K562 (cell line): Measurements from ENCODE around the gene ARV1. TPM values are rescaled to one million over a fixed set of nuclear protein-coding genes. Genes with fewer than 3 reads are reported as not detected.

Experiments used
- ATAC-seq: fragments of 200-7000 bp; cut with Tn5 transposase; 3 replicates; pipeline ENCODE4 v1.9.1; 2020; ENCODE audit warnings: moderate library complexity
- BruUV-seq: library from RNA; stranded (reverse); fragments of 400-500 nt; replicated peaks from 2 replicates; lab custom pipeline; 2021; lab: Mats Ljungman, UMichigan
- CTCF ChIA-PET: fragments of 300-600 bp; formaldehyde crosslinking; extraction: SDS; loops from one replicate; lab custom pipeline; 2021; ENCODE audit warnings: low intra/inter-chr PET ratio; lab: Yijun Ruan, JAX
- POLR2A ChIA-PET: fragments of 300-600, 350-650 bp; sonication (Branson Sonifier 250); formaldehyde crosslinking; extraction: SDS; loops from one replicate; lab custom pipeline; 2021; ENCODE audit warnings: antibody characterized with exemption, inconsistent platforms; lab: Yijun Ruan, JAX
- DNase-seq, 4 experiments: peaks; one replicate each; pipeline versions ENCODE4 v3.0.0 to v3.0.0-alpha.2; 2011 to 2018; ENCODE audit warnings: low spot score in 3 of 4, mixed read lengths in 3 of 4; ENCODE audit errors: extremely low read depth in 1 of 4
- FAIRE-seq: peaks from 2 replicates; lab custom pipeline; 2011; peaks lifted over from hg19 to GRCh38; lab: Jason Lieb, UNC
- H2AFZ ChIP-seq: 2 replicates; pipeline ENCODE4 v1.6.0; 2011; ENCODE audit warnings: low read depth, low read length, control low read depth, inconsistent platforms
- H3K27ac ChIP-seq: fragments of 200-600 bp; 3 replicates; pipeline ENCODE4 v1.8.0; 2011; ENCODE audit warnings: low read depth, mild to moderate bottlenecking, control low read depth, inconsistent platforms, low read length, moderate library complexity, mixed read lengths; ENCODE audit errors: extremely low read depth
- H3K27me3 ChIP-seq, 2 experiments: fragments of 300-600 bp in 1 of 2; 2 replicates in 1 of 2; 3 replicates in 1 of 2; pipeline versions ENCODE4 v1.6.0 to v1.8.0; 2011; ENCODE audit warnings: inconsistent platforms in 2 of 2, low read length in 2 of 2, mild to moderate bottlenecking in 1 of 2, mixed read lengths in 1 of 2, moderate library complexity in 1 of 2; ENCODE audit not compliant: control insufficient read depth in 2 of 2, insufficient read depth in 2 of 2
- H3K36me3 ChIP-seq: fragments of 300-600 bp; 3 replicates; pipeline ENCODE4 v1.8.0; 2011; ENCODE audit warnings: mild to moderate bottlenecking, low read length, inconsistent platforms; ENCODE audit not compliant: control insufficient read depth, insufficient read depth
- H3K4me1 ChIP-seq, 2 experiments: fragments of 200-600 bp in 1 of 2; replicated peaks in 1 of 2; 2 replicates in 1 of 2; 3 replicates in 1 of 2; pipeline versions ENCODE4 v1.5.1 to v1.8.0; 2011; ENCODE audit warnings: inconsistent platforms in 2 of 2, low read length in 2 of 2, mild to moderate bottlenecking in 1 of 2, mixed read lengths in 1 of 2, moderate library complexity in 1 of 2; ENCODE audit not compliant: control insufficient read depth in 2 of 2, insufficient read depth in 2 of 2
- H3K4me2 ChIP-seq: 2 replicates; pipeline ENCODE4 v1.6.1; 2011; ENCODE audit warnings: low read length, control low read depth, inconsistent platforms, mixed read lengths; ENCODE audit not compliant: insufficient read depth
- H3K4me3 ChIP-seq: fragments of 200-600 bp; sonication (generic), shearing (Covaris generic); 2 replicates; pipeline ENCODE4 v1.5.1; 2016; ENCODE audit warnings: control low read depth, inconsistent platforms
- H3K79me2 ChIP-seq: fragments of 200-600 bp; 3 replicates; pipeline ENCODE4 v1.8.0; 2011; ENCODE audit warnings: low read length, inconsistent platforms; ENCODE audit not compliant: control insufficient read depth, insufficient read depth
- H3K9ac ChIP-seq, 2 experiments: 2 replicates each; pipeline versions ENCODE4 v1.6.0 to v1.6.1; 2011; ENCODE audit warnings: low read depth in 2 of 2, low read length in 2 of 2, control low read depth in 1 of 2, inconsistent platforms in 1 of 2, mild to moderate bottlenecking in 1 of 2, mixed read lengths in 1 of 2; ENCODE audit not compliant: insufficient read depth in 1 of 2
- H3K9me1 ChIP-seq: one replicate; pipeline ENCODE4 v1.6.0; 2011; ENCODE audit warnings: inconsistent platforms, mild to moderate bottlenecking, low read length, moderate library complexity; ENCODE audit not compliant: control insufficient read depth, insufficient read depth
- H3K9me3 ChIP-seq: replicated peaks from 2 replicates; pipeline ENCODE4 v1.5.1; 2011; ENCODE audit warnings: low read depth, low read length, inconsistent platforms; ENCODE audit not compliant: control insufficient read depth, insufficient read depth
- H4K20me1 ChIP-seq: replicated peaks from 2 replicates; pipeline ENCODE4 v1.6.1; 2011; ENCODE audit warnings: low read length, inconsistent platforms, mixed read lengths; ENCODE audit not compliant: control insufficient read depth, insufficient read depth
- ARID3A ChIP-seq: IDR thresholded peaks from 2 replicates; pipeline ENCODE4 v1.6.1; 2012; ENCODE audit warnings: low read depth, low read length, improper control_type of control experiment, borderline replicate concordance
- EP300 ChIP-seq: IDR thresholded peaks from 2 replicates; pipeline ENCODE4 v1.6.1; 2012; ENCODE audit warnings: low read length, improper control_type of control experiment
- MEIS2 ChIP-seq: fragments of 450-650 bp; IDR thresholded peaks from 2 replicates; pipeline ENCODE4 v1.6.1; 2014; ENCODE audit warnings: mild to moderate bottlenecking; ENCODE audit not compliant: partially characterized antibody
- PKNOX1 ChIP-seq: fragments of 450-650 bp; IDR thresholded peaks from 2 replicates; pipeline ENCODE4 v1.6.1; 2016
- ZFP1 ChIP-seq: fragments of 450-650 bp; formaldehyde crosslinking; IDR thresholded peaks from 2 replicates; pipeline ENCODE4 v1.4.0; 2020; ENCODE audit warnings: mild to moderate bottlenecking, mixed read lengths
- ZNF398 ChIP-seq: fragments of 250-450 bp; sonication (Bioruptor Pico); IDR thresholded peaks from 2 replicates; pipeline ENCODE4 v1.8.0; 2021; ENCODE audit warnings: moderate library complexity, mild to moderate bottlenecking, inconsistent platforms
- WGBS: fragments of 100-300 bp; shearing (Covaris generic); methylation state at CpG from one replicate; pipeline ENCODE4 v1.1.6; 2016; ENCODE audit warnings: low coverage, mixed read lengths; ENCODE audit not compliant: insufficient coverage; ENCODE audit errors: missing lambda C conversion rate; 5-methylcytosine and 5-hydroxymethylcytosine counted together
- in situ Hi-C: fragments of 300-500 bp; cut with MboI; formaldehyde crosslinking; loops from 4 replicates; pipeline ENCODE4 v1.15.0; 2018; ENCODE audit warnings: inconsistent platforms, mixed read lengths
- intact Hi-C: fragments of 100-400 bp; cut with micrococcal nuclease; formaldehyde crosslinking; loops from 2 replicates; pipeline ENCODE4 v1.14.2; 2022
- polyA plus RNA-seq, 8 experiments: library from polyadenylated mRNA; depleted of rRNA in 4 of 8; stranded (reverse) in 5 of 8; unstranded in 3 of 8; fragments of >200 nt; fragmentation: Nextera tagmentation in 2 of 8; fragmentation: Illumina TruSeq in 1 of 8; extraction: Ambion mirVana in 2 of 8; extraction: Trizol in 1 of 8; gene quantifications; 2 replicates each; pipeline versions ENCODE4 v1.2.1 to v1.2.3, GENCODE V29; 2011 to 2014; ENCODE audit warnings: inconsistent platforms in 1 of 8, missing spikeins in 1 of 8
- total RNA-seq, 7 experiments: library from RNA; depleted of rRNA in 6 of 7; stranded (reverse); fragments of >200 nt in 6 of 7; fragmentation: Illumina TruSeq in 2 of 7; extraction: Trizol in 2 of 7; gene quantifications; 2 replicates each; pipeline versions ENCODE4 v1.2.1 to v1.2.3, GENCODE V29; 2011 to 2021; ENCODE audit warnings: low replicate concordance in 1 of 7
- TF ChIP-seq, protein P1 (sequence below), 2 experiments: IDR thresholded peaks in 1 of 2; conservative IDR thresholded peaks in 1 of 2; 2 replicates each; pipeline ENCODE4 v1.6.1; 2016; ENCODE audit warnings: low read depth in 2 of 2, mild to moderate bottlenecking in 1 of 2, missing compliant biosample characterization in 1 of 2, missing genetic modification characterization in 1 of 2, moderate library complexity in 1 of 2

Gene ARV1
- total and polyA plus RNA-seq, 9 of the 15 experiments (the other 6 are each of a cell fraction or from before 2014, with no cell fraction given) = 54.8 to 139 (median 74.0) TPM

- no peak for TF ChIP-seq ZNF398 (CRISPR knock-in tag)
Observed at GRCh38 chr1:231040800-231041718, 62.2 kb downstream of the ARV1 start (continued).

DNA sequence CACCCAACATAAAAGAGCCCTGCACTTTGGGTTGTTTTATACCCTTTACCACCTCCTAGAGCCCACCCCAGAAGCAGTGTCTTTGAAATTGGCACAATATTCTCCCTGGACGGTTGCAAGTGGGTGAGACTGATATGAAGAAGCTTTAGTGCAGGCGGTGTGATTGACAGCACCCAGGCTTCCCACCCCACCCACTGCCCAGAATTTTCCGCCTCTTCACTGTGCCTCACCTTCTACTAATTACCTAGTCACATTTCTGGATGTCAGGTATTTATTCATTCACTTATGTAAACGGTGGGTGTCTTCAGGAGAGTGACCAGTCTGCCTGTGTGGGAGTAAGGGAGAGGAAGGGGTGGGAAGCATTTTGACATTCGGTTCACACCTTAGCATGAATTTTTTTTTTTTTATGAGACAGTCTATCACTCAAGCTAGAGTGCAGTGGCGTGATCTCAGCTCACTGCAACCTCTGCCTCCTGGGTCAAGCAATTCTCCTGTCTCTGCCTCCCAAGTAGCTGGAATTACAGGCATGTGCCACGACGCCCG is 62.9 kb downstream of the ARV1 start:
- Histone ChIP-seq H2AFZ (no peak overlapping the region), H3K79me2 (peaks cover 32% of the 10 kb centered on the region), H4K20me1 (peaks cover 10% of the 10 kb centered on the region; the same call in 1 of the 2 replicates), H3K27me3 (no peaks in the 10 kb centered on the region), H3K9ac (peak overlapping the region in 1 of 2 experiments; percentile 8; a peak in 1 of 4 replicates), H3K9me1 (no peaks in the 10 kb centered on the region), H3K4me1 (peaks cover 30 to 53% of the 10 kb centered on the region in 2 experiments), H3K36me3 (peaks cover 6% of the 10 kb centered on the region; the same call in 1 of the 3 replicates), H3K9me3 (peaks cover 15% of the 10 kb centered on the region), H3K4me3 (no peak overlapping the region), H3K4me2 (no peak overlapping the region), H3K27ac (no peak overlapping the region)
- in situ Hi-C loops (no loop called here), intact Hi-C loops (loop anchor here (1.0 kb wide), 1 partner anchor 24 kb away; no protein-coding TSS in a partner anchor)
- WGBS = 61% methylated on average over 9 of the region's 9 CpGs
- TF ChIP-seq EP300 = 0 out of 2 replicates have a peak, but pooled peaks have one; percentile 2
- TF ChIP-seq MEIS2 = peak; percentile 23
- no peak for TF ChIP-seq ZFP1 (CRISPR knock-in tag)
- TF ChIP-seq, protein P1, sequence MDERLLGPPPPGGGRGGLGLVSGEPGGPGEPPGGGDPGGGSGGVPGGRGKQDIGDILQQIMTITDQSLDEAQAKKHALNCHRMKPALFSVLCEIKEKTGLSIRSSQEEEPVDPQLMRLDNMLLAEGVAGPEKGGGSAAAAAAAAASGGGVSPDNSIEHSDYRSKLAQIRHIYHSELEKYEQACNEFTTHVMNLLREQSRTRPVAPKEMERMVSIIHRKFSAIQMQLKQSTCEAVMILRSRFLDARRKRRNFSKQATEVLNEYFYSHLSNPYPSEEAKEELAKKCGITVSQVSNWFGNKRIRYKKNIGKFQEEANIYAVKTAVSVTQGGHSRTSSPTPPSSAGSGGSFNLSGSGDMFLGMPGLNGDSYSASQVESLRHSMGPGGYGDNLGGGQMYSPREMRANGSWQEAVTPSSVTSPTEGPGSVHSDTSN (CRISPR knock-in tag; IDR thresholded peaks at IDR 0.05; ENCODE audit: low read depth) = 0 out of 2 replicates have a peak, but pooled peaks have one; percentile 26
- TF ChIP-seq, protein P1 (tag; conservative IDR thresholded peaks at IDR 0.05; ENCODE audit: low read depth) = no peak
- peak; percentile 95 for TF ChIP-seq PKNOX1
- 0 out of 2 replicates have a peak, but pooled peaks have one; percentile 16 for TF ChIP-seq ARID3A
- no peak for FAIRE-seq
- ChIA-PET CTCF (interaction anchor here (0.7 kb wide), 1 partner anchor 125 kb away, joined by 3 read pairs; no protein-coding TSS in a partner anchor), POLR2A (interaction anchor here (1.7 to 3.4 kb wide), 2 partner anchors 12 to 17 kb away, joined by 5 to 20 read pairs; no protein-coding TSS in a partner anchor)
- ATAC-seq = no peak
- BruUV-seq = no TSS peak
- peak in 1 of 4 experiments; percentile 28 for DNase-seq
